ENCODE data around the gene RFXANK.
"Not testable (repeated sequence)": the region's sequence is repeated elsewhere in the genome, so short reads cannot be mapped to it uniquely, and the experiment has no call there.

RFXANK gene

DNA sequence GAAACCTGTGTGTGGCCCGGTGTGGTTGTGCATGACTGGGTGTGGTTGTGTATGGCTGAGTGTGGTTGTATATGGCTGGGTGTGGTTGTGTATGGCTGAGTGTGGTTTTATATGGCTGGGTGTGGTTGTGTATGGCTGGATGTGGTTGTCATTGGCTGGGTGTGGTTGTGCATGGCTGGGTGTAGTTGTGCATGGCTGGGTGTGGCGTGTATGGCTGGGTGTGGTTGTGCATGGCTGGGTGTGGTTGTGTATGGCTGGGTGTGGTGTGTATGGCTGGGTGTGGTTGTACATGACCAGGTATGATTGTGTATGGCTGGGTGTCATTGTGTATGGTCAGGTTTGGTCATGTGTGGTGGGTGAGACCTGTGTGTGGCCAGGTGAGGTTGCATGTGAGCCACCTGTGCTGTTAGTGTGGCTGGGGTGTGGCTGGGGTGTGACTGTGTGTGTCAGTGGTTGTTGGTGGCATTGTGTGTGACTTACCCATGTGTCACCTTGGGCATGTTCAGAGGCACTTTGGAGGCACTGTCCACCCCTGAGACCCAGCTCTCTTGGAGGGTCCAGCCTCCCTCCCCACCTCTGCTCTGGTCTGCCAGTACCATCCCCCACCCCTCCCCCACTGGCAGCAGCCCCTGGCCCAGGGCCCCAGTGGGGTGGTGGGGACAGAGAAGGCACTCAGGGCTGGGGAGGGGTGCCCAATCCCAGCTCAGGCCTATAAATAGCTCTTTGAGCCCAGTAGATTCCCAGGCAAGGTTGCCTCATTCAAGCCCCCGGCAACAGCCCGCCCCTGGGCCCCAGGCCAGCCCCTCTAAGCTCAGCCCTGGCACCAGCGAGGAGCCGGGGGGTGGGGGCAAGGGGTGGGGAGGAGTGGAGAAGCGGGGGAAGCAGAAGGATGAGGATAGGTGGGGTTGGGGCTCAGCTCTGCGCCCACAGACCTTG is 15.8 kb downstream of the RFXANK start:
- no peak for DNase-seq

DNA sequence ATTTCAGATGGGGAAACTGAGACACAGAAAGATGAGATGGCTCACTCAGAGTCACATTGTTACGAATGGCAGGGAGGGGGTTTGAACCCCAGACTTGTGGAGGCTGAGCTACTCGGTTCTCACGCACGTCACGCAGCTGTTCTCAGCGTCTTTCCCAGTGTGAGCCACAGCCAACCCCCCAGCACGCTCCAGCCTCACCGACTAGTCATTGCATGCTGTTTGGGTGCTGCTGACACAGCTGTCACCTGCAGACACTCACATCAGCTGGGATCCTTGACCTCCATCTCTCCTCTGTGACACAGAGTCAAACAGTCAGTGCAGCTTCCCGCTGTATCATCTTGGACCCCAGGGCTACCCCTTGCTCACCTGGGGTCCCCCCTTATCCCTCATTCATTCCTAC is 17.3 kb downstream of the RFXANK start:
- no peak for DNase-seq

DNA sequence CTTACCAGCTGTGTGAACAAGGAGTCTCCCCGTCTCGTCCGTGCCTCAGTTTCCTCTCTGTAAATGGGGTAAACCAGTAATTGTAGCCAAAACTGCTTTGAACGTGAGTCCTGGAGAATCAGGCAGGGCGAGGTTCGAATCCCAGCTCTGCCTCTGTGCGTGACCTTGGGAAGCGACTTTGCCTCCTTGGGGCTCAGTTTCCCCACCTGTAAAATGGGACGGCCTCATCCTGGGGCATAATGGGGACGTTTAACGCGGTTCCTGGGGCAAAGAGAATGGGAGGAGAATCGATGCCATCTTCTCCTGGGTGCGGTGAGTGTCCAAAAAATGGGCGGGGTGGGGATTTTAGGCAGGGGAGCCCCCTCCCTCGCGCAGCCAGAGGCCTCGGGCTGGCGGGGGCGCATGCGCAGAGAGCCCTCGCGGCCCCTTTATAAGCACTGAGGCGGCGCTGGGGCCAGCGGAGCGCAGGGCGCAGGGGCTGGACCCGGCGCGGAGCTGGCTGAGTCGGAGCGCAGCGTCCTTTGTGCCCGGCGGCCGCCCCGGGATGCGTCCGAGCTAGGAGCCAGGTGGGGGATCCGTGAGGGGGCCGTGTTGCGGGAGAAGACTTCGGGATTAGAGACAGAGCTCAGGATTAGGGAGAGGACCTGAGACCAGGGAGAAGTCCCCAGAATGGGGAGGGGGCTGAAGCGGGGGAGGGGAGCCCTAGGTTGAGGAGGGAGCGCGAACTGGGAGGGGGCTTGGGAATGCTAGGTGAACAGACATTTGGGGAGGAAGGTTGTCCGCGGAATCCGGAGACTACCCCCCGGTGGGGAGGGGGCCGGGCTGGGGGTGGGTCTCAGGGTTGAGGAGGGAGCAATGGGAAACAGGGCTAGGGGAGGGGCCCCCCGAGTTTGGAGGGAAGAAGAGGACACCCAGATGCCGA is 19.7 kb downstream of the RFXANK start, which contains the start of gene NCAN:
NCAN (plus strand) TSS at position 460 of the 922 bp plus-strand sequence. CDS start 4,996 bp downstream, outside the sequence.
- no peak for DNase-seq

DNA sequence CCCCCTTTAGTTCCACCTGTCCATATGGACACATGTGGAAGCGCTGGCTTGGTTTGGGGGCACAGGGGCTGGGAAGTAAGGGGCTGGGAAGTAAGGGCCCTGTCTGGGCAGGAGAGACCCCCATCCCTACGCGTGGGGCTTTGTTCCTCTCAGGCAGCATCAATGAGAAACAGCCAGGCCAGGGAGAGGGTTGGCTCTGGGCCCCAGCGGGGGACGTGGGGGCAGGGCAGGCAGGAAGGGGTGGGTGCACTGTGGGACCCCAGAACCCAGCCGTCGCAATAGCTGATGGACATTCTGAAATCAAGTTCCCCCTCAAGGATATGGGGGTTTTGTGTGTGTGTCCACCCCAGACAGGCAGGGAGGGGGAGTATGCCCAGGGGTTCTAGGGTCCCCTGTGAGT is 20.9 kb downstream of the RFXANK start:
- no peak for DNase-seq

DNA sequence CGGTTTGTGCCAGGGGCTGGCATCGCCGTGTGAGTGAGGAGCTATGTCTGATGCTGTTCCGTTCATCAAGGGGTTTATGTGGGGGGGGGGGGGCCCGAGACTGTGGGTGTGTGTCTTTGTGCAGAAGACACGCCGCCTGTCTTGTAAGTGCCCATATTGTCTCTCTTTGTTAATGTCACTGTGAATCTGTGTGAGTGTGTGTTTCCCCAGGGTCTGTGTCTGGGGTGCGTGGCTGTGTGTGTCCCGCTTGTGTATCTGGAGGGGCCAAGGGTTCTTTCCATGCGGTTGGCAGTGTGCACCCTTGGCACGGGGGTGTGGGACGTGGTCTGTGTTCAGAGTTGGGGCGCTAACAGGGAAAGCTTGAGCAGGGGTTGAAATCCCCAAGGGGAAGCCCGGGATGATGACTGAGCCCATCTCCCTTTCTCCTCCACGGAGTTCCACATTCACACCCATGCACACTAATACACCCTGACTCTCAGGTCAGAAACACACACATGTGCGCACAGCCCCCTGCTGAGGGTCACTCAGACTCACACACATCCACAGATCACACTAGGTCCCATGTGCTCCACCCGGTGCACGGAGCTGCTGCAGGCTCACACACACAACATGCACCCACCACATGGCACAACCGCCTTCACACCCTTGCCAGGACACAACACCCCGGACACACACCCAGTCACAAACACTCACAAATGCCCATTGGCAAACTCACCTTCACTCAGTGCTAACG is 21.5 kb downstream of the RFXANK start:
- DNase-seq, result no peak

DNA sequence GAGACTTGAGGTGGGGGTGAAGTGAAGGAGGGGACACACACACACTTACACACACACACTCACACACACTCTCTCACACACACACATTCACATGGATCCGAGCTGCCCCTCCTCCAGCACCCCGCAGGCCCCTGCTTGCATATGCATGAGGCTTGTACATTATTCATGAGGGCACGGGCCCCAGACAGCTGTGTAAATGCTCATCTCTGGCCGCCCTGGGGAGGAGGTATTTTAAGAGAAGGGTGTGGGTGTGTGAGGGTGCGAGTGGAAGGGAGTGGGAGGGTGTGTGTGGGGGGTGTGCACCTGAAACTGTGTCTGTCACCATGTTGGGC is 22.1 kb downstream of the RFXANK start:
- DNase-seq, result no peak

DNA sequence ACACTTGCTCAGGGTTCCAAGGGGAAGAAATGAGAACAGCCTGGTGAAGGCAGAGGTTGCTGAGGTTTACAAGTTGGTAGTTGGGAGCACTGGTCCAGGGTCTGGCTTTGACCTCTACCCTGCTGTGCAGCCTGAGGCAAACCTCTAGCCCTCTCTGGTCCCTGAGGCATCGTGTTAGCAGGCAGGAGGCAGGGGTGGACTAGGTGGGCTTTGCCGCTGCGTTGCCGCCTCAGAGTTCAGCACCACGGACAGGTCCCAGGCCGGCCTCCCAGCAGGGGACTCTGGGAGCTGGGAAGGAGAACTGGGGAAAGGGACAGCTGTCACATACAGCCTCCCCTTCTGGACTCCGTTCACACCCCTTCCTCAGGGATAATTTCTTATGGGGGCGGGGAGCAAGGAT is 22.8 kb downstream of the RFXANK start:
- no peak for DNase-seq

DNA sequence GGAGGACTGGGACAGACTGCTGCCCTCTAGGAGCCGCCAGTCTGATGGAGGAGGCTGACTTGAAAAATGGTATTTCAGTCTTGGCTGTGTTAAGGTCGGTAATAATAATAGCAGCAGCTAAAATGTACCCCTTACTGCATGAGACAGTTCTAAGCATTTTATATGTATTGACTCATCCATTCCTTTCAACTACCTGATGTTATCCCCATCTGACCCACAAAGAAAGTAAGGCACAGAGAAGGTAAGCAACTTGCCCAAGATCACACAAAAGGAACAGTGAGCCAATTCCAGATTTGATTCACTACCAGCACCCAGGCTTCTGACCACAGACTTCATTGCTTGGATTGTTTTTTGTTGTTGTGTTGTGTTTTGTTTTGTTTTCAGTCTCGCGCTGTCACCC is 23.7 kb downstream of the RFXANK start:
- no peak for DNase-seq

DNA sequence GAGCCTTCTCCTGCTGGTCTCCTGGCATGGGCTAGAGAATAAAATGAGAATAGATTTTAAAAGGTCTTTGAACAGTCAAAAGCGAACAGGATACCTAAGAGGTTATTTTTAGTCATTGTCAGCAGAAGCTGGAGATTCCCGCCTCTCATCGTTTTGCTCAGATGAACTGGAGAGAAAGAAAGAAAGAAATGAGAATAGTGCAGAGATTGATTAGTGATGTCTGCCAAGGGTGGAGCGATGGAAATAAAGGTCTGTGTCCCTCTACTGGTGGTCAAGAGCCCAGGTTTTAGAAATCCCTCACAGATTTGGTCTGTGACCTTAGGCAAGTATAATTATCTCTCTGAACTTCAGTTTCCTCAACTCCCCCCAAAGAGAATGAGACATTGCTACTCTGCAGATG is 25.0 kb downstream of the RFXANK start:
- no peak for DNase-seq

DNA sequence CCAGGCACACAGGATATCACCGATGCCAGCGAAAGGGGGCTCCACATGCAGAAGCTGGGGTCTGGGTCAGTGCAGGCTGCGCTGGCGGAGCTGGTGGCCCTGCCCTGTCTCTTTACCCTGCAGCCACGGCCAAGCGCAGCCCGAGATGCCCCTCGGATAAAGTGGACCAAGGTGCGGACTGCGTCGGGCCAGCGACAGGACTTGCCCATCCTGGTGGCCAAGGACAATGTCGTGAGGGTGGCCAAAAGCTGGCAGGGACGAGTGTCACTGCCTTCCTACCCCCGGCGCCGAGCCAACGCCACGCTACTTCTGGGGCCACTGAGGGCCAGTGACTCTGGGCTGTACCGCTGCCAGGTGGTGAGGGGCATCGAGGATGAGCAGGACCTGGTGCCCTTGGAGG is 26.9 kb downstream of the RFXANK start:
- no peak for DNase-seq

DNA sequence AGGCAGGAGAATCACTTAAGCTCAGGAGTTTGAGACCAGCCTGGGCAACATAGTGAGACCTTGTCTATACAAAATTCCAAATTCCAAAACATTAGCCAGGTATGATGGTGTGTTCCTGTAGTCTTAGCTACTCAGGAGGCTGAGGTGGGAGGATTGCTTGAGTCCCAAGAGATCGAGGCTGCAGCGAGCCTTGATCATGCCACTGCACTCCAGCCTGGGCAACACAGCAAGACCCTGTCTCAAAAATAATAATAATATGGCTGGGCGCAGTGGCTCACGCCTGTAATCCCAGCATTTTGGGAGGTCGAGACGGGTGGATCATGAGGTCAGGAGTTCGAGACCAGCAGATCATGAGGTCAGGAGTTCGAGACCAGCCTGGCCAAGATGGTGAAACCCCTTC is 28.9 kb downstream of the RFXANK start:
- DNase-seq, result not testable (repeated sequence)

DNA sequence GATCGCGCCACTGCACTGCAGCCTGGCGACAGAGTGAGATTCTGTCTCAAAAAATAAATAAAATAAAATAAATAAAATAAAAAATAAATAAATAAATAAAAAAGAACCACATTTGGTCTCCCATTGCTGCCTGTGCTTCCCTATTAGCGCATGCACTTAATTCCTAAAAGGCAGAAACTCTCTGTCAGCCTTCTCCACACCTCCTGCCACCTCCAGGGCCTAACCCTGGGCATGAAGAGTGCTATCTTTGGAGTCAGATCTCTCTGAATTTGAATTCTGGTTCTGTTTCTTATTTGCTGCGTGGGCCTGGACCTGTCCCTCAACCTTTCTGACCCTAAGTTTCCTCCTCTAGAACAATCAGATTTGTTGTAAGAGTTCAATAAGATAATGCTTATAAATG is 31.0 kb downstream of the RFXANK start:
- DNase-seq, result no peak

DNA sequence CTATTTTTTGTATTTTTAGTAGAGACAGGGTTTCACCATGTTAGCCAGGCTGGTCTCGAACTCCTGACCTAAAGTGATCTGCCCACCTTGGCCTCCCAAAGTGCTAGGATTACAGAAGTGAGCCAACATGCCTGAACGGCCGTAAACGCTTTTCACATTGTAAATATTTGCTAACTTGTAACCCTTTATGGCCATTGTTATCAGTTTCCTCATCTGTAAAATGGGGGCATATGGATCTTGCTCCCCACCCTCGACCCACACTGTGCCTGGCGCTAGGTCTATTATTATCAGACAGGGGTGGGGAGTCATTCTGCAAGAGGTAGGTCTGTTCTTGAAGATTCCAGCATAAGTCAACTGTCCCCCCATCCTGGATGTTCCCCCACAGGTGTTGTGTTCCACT is 31.6 kb downstream of the RFXANK start:
- no peak for DNase-seq

DNA sequence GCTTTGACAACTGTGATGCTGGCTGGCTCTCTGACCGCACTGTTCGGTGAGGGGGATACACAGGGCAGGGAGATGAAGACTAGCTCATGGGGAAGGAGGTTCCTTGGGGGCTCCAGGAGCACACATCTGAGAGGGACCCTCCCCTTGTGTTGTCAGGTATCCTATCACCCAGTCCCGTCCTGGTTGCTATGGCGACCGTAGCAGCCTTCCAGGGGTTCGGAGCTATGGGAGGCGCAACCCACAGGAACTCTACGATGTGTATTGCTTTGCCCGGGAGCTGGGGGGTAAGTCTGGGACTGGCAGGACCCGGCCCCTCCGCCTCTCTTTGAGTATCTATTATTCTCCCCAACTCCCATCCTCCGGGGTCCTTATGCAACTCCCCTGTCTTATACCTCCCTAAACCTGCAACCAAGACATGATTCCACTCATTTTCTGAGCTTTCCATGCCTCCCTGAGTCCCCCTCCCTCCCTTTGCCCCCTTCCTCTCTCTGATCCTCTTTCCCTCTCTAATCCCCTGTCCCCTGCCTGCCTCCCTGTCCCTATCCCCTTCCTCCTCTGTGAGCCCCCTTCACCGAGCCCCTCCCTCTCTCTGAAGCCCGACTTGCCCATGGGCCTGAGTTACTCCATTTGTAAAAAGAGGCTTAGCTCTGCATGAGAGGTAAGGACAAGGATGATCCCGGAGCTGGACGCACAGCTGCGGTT is 32.2 kb downstream of the RFXANK start:
- no peak for DNase-seq

DNA sequence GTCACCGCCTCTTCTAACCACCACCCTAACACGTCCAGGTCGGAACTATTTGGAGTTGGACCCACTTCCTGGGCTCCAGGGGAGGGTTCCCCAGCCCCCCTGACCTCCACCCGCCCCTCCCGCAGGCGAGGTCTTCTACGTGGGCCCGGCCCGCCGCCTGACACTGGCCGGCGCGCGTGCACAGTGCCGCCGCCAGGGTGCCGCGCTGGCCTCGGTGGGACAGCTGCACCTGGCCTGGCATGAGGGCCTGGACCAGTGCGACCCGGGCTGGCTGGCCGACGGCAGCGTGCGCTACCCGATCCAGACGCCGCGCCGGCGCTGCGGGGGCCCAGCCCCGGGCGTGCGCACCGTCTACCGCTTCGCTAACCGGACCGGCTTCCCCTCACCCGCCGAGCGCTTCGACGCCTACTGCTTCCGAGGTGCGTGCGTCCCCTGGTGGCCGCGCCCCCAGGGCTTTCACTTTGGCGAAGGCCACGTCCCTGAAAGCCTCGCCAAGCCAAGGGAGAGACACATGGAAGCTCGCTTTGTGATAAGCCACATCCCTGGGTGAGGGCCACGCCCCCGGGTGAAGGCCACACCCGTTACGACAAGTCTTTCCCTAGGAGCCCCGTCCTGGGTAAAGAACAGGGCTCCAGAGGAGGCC is 32.9 kb downstream of the RFXANK start:
- DNase-seq, result peak; percentile 67

DNA sequence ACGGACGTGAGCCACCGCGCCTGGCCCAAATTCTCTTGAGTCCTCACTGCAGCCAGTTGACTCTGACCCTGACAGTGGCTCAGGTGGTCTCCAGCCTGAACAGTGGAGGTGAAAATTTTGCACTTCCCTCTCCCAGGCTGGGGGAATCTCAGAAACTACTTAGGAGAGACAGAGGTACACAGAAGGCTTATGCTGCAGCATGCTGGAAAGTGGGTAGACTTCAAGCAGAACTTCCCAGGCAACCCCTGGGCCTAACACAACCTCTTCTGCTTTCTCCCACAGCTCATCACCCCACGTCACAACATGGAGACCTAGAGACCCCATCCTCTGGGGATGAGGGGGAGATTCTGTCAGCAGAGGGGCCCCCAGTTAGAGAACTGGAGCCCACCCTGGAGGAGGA is 34.1 kb downstream of the RFXANK start:
- no peak for DNase-seq

DNA sequence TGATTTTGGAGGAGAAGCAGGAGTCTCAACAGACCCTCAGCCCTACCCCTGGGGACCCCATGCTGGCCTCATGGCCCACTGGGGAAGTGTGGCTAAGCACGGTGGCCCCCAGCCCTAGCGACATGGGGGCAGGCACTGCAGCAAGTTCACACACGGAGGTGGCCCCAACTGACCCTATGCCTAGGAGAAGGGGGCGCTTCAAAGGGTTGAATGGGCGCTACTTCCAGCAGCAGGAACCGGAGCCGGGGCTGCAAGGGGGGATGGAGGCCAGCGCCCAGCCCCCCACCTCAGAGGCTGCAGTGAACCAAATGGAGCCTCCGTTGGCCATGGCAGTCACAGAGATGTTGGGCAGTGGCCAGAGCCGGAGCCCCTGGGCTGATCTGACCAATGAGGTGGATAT is 34.6 kb downstream of the RFXANK start:
- DNase-seq, result no peak

DNA sequence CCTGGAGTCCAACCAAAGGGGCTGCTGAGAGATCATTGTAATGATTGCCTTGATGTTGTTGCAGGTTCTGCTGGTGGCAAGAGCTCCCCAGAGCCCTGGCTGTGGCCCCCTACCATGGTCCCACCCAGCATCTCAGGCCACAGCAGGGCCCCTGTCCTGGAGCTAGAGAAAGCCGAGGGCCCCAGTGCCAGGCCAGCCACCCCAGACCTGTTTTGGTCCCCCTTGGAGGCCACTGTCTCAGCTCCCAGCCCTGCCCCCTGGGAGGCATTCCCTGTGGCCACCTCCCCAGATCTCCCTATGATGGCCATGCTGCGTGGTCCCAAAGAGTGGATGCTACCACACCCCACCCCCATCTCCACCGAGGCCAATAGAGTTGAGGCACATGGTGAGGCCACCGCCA is 35.2 kb downstream of the RFXANK start:
- DNase-seq, result no peak

DNA sequence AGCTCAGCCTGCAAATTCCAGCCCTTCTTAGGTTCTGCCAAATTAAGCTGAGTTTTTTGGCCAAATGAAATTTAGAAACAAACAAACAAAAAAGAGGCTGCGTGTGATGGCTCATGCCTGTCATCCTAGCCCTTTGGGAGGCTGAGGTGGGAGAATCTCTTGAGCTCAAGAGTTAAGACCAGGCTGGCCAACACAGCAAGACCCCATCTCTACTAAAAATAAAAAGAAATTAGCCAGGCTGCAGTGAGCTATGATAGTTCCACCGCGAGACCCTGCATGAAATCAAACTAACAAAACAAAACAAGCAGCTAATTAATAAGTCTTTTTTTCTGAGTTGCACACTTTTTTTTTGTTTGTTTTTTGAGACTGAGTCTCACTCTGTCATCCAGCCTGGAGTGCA is 37.6 kb downstream of the RFXANK start:
- no peak for DNase-seq

DNA sequence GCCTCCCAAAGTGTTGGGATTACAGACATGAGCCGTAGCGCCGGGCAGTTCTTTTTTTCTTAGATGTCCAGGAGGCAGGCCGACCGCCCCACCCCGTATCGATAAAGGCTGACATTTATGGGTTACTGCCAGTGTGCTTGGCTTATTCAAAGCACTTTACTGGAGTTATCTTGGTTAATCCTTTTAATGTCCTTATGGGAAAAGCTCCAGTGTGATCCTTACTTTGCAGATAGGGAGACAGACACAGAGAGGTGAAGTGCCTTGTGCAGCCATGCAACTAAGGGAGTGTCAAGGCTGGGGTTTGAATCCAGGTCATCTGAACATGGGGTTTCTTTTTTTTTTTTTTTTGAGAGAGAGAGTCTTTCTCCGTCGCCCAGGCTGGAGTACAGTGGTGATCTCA is 38.9 kb downstream of the RFXANK start:
- no peak for DNase-seq

DNA sequence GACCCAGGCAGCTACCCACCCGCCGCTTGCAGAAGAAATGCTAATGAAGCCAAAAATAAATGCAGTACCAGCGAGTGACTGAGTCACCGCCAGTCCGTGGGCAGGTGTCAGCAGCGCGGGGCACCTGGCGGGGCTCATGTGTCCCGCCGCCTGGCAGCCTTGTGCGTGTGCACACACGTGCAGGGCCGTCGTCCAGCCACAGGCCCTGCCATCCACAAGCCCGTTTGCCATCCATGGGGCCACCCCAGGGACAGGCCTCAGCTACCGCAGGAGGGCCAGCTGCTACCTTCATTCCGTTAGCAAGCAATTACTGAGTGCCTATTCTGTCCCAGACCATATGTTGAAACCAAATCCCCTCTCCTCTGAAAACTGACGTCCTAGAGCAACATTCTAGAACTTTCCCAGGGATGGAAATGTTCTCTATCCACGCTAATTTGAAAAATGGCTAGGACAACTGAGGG is 40.2 kb downstream of the RFXANK start:
- no peak for DNase-seq

Data from T-helper 9 cell (primary cell).